GM12878 (cell line): Measurements from ENCODE around the gene DHX29. TPM values are rescaled to one million over a fixed set of nuclear protein-coding genes. Genes with fewer than 3 reads are reported as not detected.

Experiments
- ATAC-seq: fragments of 200-7000 bp; cut with Tn5 transposase; 3 replicates; pipeline ENCODE4 v1.9.1; 2020; ENCODE audit warnings: mild to moderate bottlenecking, moderate library complexity
- BruUV-seq: library from RNA; stranded (reverse); fragments of 400-500 nt; replicated peaks from 2 replicates; lab custom pipeline; 2021; lab: Mats Ljungman, UMichigan
- CTCF ChIA-PET: fragments of 300-600 bp; sonication (Branson Sonifier 250); formaldehyde crosslinking; extraction: SDS; loops from one replicate; lab custom pipeline; 2021; ENCODE audit warnings: inconsistent platforms; lab: Yijun Ruan, JAX
- POLR2A ChIA-PET: fragments of 350-600 bp; formaldehyde crosslinking; extraction: SDS; loops from one replicate; lab custom pipeline; 2021; ENCODE audit warnings: inconsistent platforms; lab: Charles Lee
- RAD21 ChIA-PET: fragments of 300-600 bp; sonication (Branson Sonifier 250); formaldehyde crosslinking; loops from one replicate; lab custom pipeline; 2023; ENCODE audit warnings: antibody characterized with exemption; ENCODE audit not compliant: unreplicated experiment; lab: Charles Lee
- SMC1A ChIA-PET: fragments of 300-600 bp; sonication (Branson Sonifier 250); formaldehyde crosslinking; loops from one replicate; lab custom pipeline; 2023; ENCODE audit not compliant: unreplicated experiment, uncharacterized antibody; lab: Charles Lee
- DNase-seq: peaks from one replicate; pipeline ENCODE4 v3.0.0-alpha.2; 2011; ENCODE audit warnings: low read depth, low spot score
- FAIRE-seq: peaks from 3 replicates; lab custom pipeline; 2011; peaks lifted over from hg19 to GRCh38; lab: Jason Lieb, UNC
- H2AFZ ChIP-seq: 2 replicates; pipeline ENCODE4 v1.6.0; 2011; ENCODE audit warnings: low read depth, low read length, control low read depth; ENCODE audit not compliant: control insufficient read depth
- H3K27ac ChIP-seq: 2 replicates; pipeline ENCODE4 v1.5.1; 2011; ENCODE audit warnings: control low read depth; ENCODE audit not compliant: control insufficient read depth, insufficient read depth
- H3K27me3 ChIP-seq, 2 experiments: replicated peaks in 1 of 2; 2 replicates each; pipeline versions ENCODE4 v1.6.0 to v1.6.1; 2011; ENCODE audit warnings: low read length in 1 of 2; ENCODE audit not compliant: control insufficient read depth in 2 of 2, insufficient read depth in 2 of 2
- H3K36me3 ChIP-seq, 2 experiments: 2 replicates each; pipeline ENCODE4 v1.5.1; 2011; ENCODE audit warnings: low read length in 1 of 2; ENCODE audit not compliant: control insufficient read depth in 2 of 2, insufficient read depth in 2 of 2
- H3K4me1 ChIP-seq: 2 replicates; pipeline ENCODE4 v1.6.1; 2011; ENCODE audit warnings: mild to moderate bottlenecking, low read length, moderate library complexity, mixed read lengths; ENCODE audit not compliant: control insufficient read depth, insufficient read depth
- H3K4me2 ChIP-seq: 2 replicates; pipeline ENCODE4 v1.6.0; 2011; ENCODE audit warnings: control low read depth; ENCODE audit not compliant: control insufficient read depth, insufficient read depth
- H3K4me3 ChIP-seq: fragments of 200-600 bp; sonication (generic); 2 replicates; pipeline ENCODE4 v1.5.1; 2016
- H3K79me2 ChIP-seq: 2 replicates; pipeline ENCODE4 v1.6.0; 2011; ENCODE audit warnings: low read length; ENCODE audit not compliant: control insufficient read depth, insufficient read depth
- H3K9ac ChIP-seq: 2 replicates; pipeline ENCODE4 v1.8.0; 2011; ENCODE audit warnings: low read length, control low read depth, mixed read lengths; ENCODE audit not compliant: control insufficient read depth, insufficient read depth
- H3K9me3 ChIP-seq: replicated peaks from 3 replicates; pipeline ENCODE4 v1.5.1; 2011; ENCODE audit warnings: mild to moderate bottlenecking, low read length; ENCODE audit not compliant: control insufficient read depth, insufficient read depth
- H4K20me1 ChIP-seq: 2 replicates; pipeline ENCODE4 v1.6.0; 2011; ENCODE audit not compliant: control insufficient read depth, insufficient read depth
- BRCA1 ChIP-seq: IDR thresholded peaks from 2 replicates; pipeline ENCODE4 v1.6.1; 2011; ENCODE audit warnings: low read depth, low read length, improper control_type of control experiment
- CUX1 ChIP-seq: IDR thresholded peaks from 2 replicates; pipeline ENCODE4 v1.6.1; 2012; ENCODE audit warnings: improper control_type of control experiment, low read depth, low read length; ENCODE audit not compliant: insufficient replicate concordance
- E4F1 ChIP-seq: fragments of 450-650 bp; IDR thresholded peaks from 2 replicates; pipeline ENCODE4 v1.6.1; 2018; ENCODE audit warnings: borderline replicate concordance, mild to moderate bottlenecking; ENCODE audit not compliant: partially characterized antibody
- EGR1 ChIP-seq, 2 experiments: IDR thresholded peaks; 1 replicate in 1 of 2; 2 replicates in 1 of 2; pipeline ENCODE4 v1.6.1; 2011 to 2012; ENCODE audit warnings: low read depth in 2 of 2, low read length in 2 of 2, borderline replicate concordance in 1 of 2, mild to moderate bottlenecking in 1 of 2, moderate library complexity in 1 of 2
- MXI1 ChIP-seq: fragments of 150-350 bp; IDR thresholded peaks from 2 replicates; pipeline ENCODE4 v1.6.1; 2011; ENCODE audit warnings: low read depth, mild to moderate bottlenecking, inconsistent platforms, low read length, improper control_type of control experiment
- NFIC ChIP-seq: IDR thresholded peaks from 2 replicates; pipeline ENCODE4 v1.6.1; 2012; ENCODE audit warnings: low read depth, mild to moderate bottlenecking, inconsistent platforms, low read length, moderate library complexity
- NR2F1 ChIP-seq: fragments of 450-650 bp; conservative IDR thresholded peaks from 2 replicates; pipeline ENCODE4 v1.6.1; 2017; ENCODE audit warnings: mild to moderate bottlenecking
- PAX5 ChIP-seq: IDR thresholded peaks from 2 replicates; pipeline ENCODE4 v1.6.1; 2011; ENCODE audit warnings: low read depth, low read length, borderline replicate concordance
- STAT1 ChIP-seq: fragments of 450-650 bp; conservative IDR thresholded peaks from 2 replicates; pipeline ENCODE4 v1.6.1; 2014; ENCODE audit warnings: antibody characterized with exemption, mild to moderate bottlenecking
- WRNIP1 ChIP-seq: IDR thresholded peaks from 2 replicates; pipeline ENCODE4 v1.6.1; 2011; ENCODE audit warnings: low read depth, low read length, improper control_type of control experiment, borderline replicate concordance
- YBX1 ChIP-seq: fragments of 450-650 bp; IDR thresholded peaks from 2 replicates; pipeline ENCODE4 v1.6.1; 2016; ENCODE audit warnings: antibody characterized with exemption
- ZNF687 ChIP-seq: fragments of 450-650 bp; IDR thresholded peaks from 2 replicates; pipeline ENCODE4 v1.6.1; 2017; ENCODE audit warnings: mild to moderate bottlenecking, moderate library complexity
- in situ Hi-C: fragments of 300-500 bp; cut with MboI; formaldehyde crosslinking; loops from 9 replicates; pipeline ENCODE4 v1.14.3; 2018; ENCODE audit warnings: mixed read lengths
- intact Hi-C: fragments of 100-400 bp; cut with micrococcal nuclease; formaldehyde crosslinking; loops from one replicate; pipeline ENCODE4 v1.14.2; 2022; ENCODE audit not compliant: unreplicated experiment
- polyA plus RNA-seq, 11 experiments: library from polyadenylated mRNA; depleted of rRNA in 4 of 11; unstranded in 6 of 11; stranded (reverse) in 5 of 11; fragments of >200 nt; fragmentation: Nextera tagmentation in 4 of 11; fragmentation: Illumina TruSeq in 1 of 11; extraction: Ambion mirVana in 4 of 11; extraction: Trizol in 1 of 11; gene quantifications; 1 replicate in 1 of 11; 2 replicates in 10 of 11; pipeline versions ENCODE4 v1.2.1 to v1.2.3, GENCODE V29; 2011 to 2016; ENCODE audit warnings: inconsistent platforms in 2 of 11, missing spikeins in 2 of 11, low read depth in 1 of 11
- total RNA-seq, 4 experiments: library from RNA; depleted of rRNA in 3 of 4; stranded (reverse); fragments of >200 nt in 3 of 4; fragmentation: Illumina TruSeq in 1 of 4; extraction: Trizol in 1 of 4; gene quantifications; 2 replicates each; pipeline versions ENCODE4 v1.2.1 to v1.2.3, GENCODE V29; 2013 to 2021

Gene DHX29
- total and polyA plus RNA-seq, 10 of the 15 experiments (the other 5 are each of a cell fraction or from before 2014, with no cell fraction given): 5.3 to 49.1 (median 17.2) TPM

DNA sequence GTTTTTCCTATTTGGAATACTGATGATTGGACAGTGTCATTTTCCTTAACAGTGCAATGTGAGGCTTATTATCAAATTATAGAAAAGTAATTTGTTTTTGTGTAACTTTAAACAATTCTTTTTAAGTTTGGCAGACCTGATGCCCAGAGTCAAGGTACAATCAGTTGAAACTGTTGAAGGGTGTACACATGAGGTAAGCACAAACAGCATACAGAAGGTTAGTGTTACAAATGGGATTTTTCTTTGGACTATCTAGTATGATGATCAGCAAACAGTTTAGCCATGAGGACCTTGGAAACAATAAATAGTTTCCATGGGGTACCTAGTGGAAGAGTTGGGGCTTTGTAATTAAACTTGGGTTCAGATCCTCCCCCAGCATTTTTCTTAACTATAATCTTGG, 16.5 kb upstream of the DHX29 start:
- FAIRE-seq (no peak), DNase-seq (no peak), ATAC-seq (0 out of 3 replicates have a peak, but pooled peaks have one; percentile 27)
- H2AFZ ChIP-seq: no peak overlapping the region
- H3K9me3 ChIP-seq: no peaks in the 10 kb centered on the region
- ChIA-PET RAD21 (no interaction called here), SMC1A (interaction anchor here (0.6 to 1.2 kb wide), 2 partner anchors 43 to 80 kb away, joined by 3 to 5 read pairs; no protein-coding TSS in a partner anchor), POLR2A (no interaction called here), CTCF (interaction anchor here (0.9 to 1.2 kb wide), 3 partner anchors 8 to 368 kb away, joined by 3 to 7 read pairs (median 4); no protein-coding TSS in a partner anchor)
- H4K20me1 ChIP-seq: no peaks in the 10 kb centered on the region
- no peaks in the 10 kb centered on the region for H3K27me3 ChIP-seq
- H3K27ac ChIP-seq: no peak overlapping the region
- no peaks in the 10 kb centered on the region for H3K4me1 ChIP-seq
- intact Hi-C loops: no loop called here
- H3K79me2 ChIP-seq: peaks cover 19% of the 10 kb centered on the region
- peaks cover 0 to 12% of the 10 kb centered on the region in 2 experiments; a peak in 3 of 4 replicates for H3K36me3 ChIP-seq
- no TSS peak for BruUV-seq
- in situ Hi-C loops: loop anchor here (25.0 kb wide), 1 partner anchor 1863 kb away; no protein-coding TSS in a partner anchor
- no peak overlapping the region for H3K4me3 ChIP-seq
- H3K4me2 ChIP-seq: no peak overlapping the region
- no peak overlapping the region for H3K9ac ChIP-seq
- TF ChIP-seq NFIC (no peak), BRCA1 (no peak), EGR1 (IDR thresholded peaks at IDR 0.05; ENCODE audit: borderline replicate concordance in 1 of 2, low read depth in 2 of 2, low read length in 2 of 2) (no peak), STAT1 (no peak), PAX5 (no peak), ZNF687 (no peak), E4F1 (no peak), NR2F1 (no peak), WRNIP1 (no peak), CUX1 (no peak), YBX1 (no peak), MXI1 (no peak)
